ENCODE measurements around the gene TMPRSS9. TPM values are rescaled to one million over a fixed set of nuclear protein-coding genes. Genes with fewer than 3 reads are reported as not detected.

The TMPRSS9 gene
- total RNA-seq, 4 donors from 2014 or later, result 0.19 TPM; not detected in 3

GRCh38 chr19:2355168-2356035, 4.7 kb upstream of the TMPRSS9 start:
- DNase-seq, result no peak
- peaks cover 0 to 22% (median 4%) of the 10 kb centered on the region in 4 donors for H3K27me3 ChIP-seq
- no peaks in the 10 kb centered on the region for H3K9me3 ChIP-seq
- 75 to 91% methylated on average over 20 to 22 of the region's 24 CpGs for WGBS, 2 donors
- no peak overlapping the region for H3K27ac ChIP-seq
- peaks cover 10 to 49% (median 12%) of the 10 kb centered on the region in 3 donors for H3K36me3 ChIP-seq
- TF ChIP-seq CTCF (IDR thresholded peaks at IDR 0.05), result no peak
- TF ChIP-seq POLR2A (IDR thresholded peaks at IDR 0.05), result no peak
- H3K4me3 ChIP-seq, result no peak overlapping the region
- intact Hi-C loops (cut with DNase I), result no loop called here
- peaks cover 0 to 6% (median 0%) of the 10 kb centered on the region in 3 donors for H3K4me1 ChIP-seq

GRCh38 chr19:2356036-2356646, 3.9 kb upstream of the TMPRSS9 start:
- no peak for DNase-seq
- no peak overlapping the region for H3K4me3 ChIP-seq
- peaks cover 0 to 7% (median 0%) of the 10 kb centered on the region in 3 donors for H3K4me1 ChIP-seq
- no peaks in the 10 kb centered on the region for H3K9me3 ChIP-seq
- TF ChIP-seq POLR2A (IDR thresholded peaks at IDR 0.05) (no peak), CTCF (IDR thresholded peaks at IDR 0.05) (no peak)
- H3K27ac ChIP-seq, result no peak overlapping the region
- H3K36me3 ChIP-seq, result peaks cover 10 to 41% (median 12%) of the 10 kb centered on the region in 3 donors
- intact Hi-C loops (cut with DNase I), result no loop called here
- WGBS, 2 donors, result 68 to 86% methylated on average over 11 to 16 of the region's 21 CpGs
- H3K27me3 ChIP-seq, result peaks cover 0 to 29% (median 7%) of the 10 kb centered on the region in 4 donors

- peaks cover 0 to 43% (median 15%) of the 10 kb centered on the region in 4 donors for H3K27me3 ChIP-seq
- H3K36me3 ChIP-seq, result peaks cover 10 to 27% (median 12%) of the 10 kb centered on the region in 3 donors
- intact Hi-C loops (cut with DNase I), result no loop called here
- peaks cover 0 to 12% (median 0%) of the 10 kb centered on the region in 3 donors for H3K4me1 ChIP-seq
- 86 to 93% methylated on average over 3 of the region's 3 CpGs for WGBS, 2 donors
- DNase-seq, result no peak
- no peak overlapping the region for H3K27ac ChIP-seq
- no peak overlapping the region for H3K4me3 ChIP-seq
- TF ChIP-seq POLR2A (IDR thresholded peaks at IDR 0.05) (no peak), CTCF (IDR thresholded peaks at IDR 0.05) (no peak)
- H3K9me3 ChIP-seq, result no peaks in the 10 kb centered on the region
Measured at GRCh38 chr19:2357279-2358206, 2.5 kb upstream of the TMPRSS9 start.

GRCh38 chr19:2358548-2359173, 1.4 kb upstream of the TMPRSS9 start:
- H3K9me3 ChIP-seq, result no peaks in the 10 kb centered on the region
- peaks cover 3 to 16% (median 5%) of the 10 kb centered on the region in 3 donors for H3K36me3 ChIP-seq
- intact Hi-C loops (cut with DNase I), result no loop called here
- TF ChIP-seq CTCF (IDR thresholded peaks at IDR 0.05) (no peak), POLR2A (IDR thresholded peaks at IDR 0.05) (no peak)
- H3K27me3 ChIP-seq, result peaks cover 0 to 55% (median 17%) of the 10 kb centered on the region in 4 donors
- no peak overlapping the region for H3K4me3 ChIP-seq
- WGBS, 2 donors, result 68 to 73% methylated on average over 19 to 24 of the region's 28 CpGs
- H3K27ac ChIP-seq, result no peak overlapping the region
- peaks cover 0 to 12% (median 0%) of the 10 kb centered on the region in 3 donors for H3K4me1 ChIP-seq
- DNase-seq, result no peak
